CD4-positive, alpha-beta memory T cell (primary cell): ENCODE results near the gene OR3A3. TPM values are rescaled to one million over a fixed set of nuclear protein-coding genes. Genes with fewer than 3 reads are reported as not detected.

Experiments
- CTCF ChIA-PET: fragments of 350-600 bp; sonication (Branson Sonifier 250); formaldehyde crosslinking; loops from one replicate; lab custom pipeline; 2021; ENCODE audit warnings: inconsistent platforms; ENCODE audit not compliant: partially characterized antibody; lab: Charles Lee
- POLR2A ChIA-PET: fragments of 350-600 bp; sonication (Branson Sonifier 250); formaldehyde crosslinking; loops from one replicate; lab custom pipeline; 2021; ENCODE audit not compliant: partially characterized antibody; lab: Charles Lee
- DNase-seq, 5 donors: peaks; one replicate each; pipeline versions ENCODE4 v3.0.0 to v3.0.0-alpha.2; 2020 to 2022; ENCODE audit warnings: mixed read lengths in 1 of 5
- H3K27ac ChIP-seq: one replicate; pipeline ENCODE4 v1.7.0; 2013; ENCODE audit warnings: low read depth, low read length
- H3K27me3 ChIP-seq: 2 replicates; pipeline ENCODE4 v1.7.0; 2013; ENCODE audit warnings: mild to moderate bottlenecking, low read length, moderate library complexity; ENCODE audit not compliant: insufficient read depth
- H3K36me3 ChIP-seq: 2 replicates; pipeline ENCODE4 v1.7.0; 2013; ENCODE audit warnings: mild to moderate bottlenecking, low read length, moderate library complexity; ENCODE audit not compliant: insufficient read depth
- H3K4me1 ChIP-seq: 2 replicates; pipeline ENCODE4 v1.7.0; 2013; ENCODE audit warnings: mild to moderate bottlenecking, low read length, moderate library complexity; ENCODE audit not compliant: insufficient read depth
- H3K4me3 ChIP-seq, 2 donors: one replicate each; pipeline ENCODE4 v1.7.0; 2013; ENCODE audit warnings: low read length in 2 of 2, mild to moderate bottlenecking in 1 of 2
- H3K9me3 ChIP-seq, 2 donors: one replicate each; pipeline ENCODE4 v1.7.0; 2013; ENCODE audit warnings: low read length in 2 of 2, control low read depth in 1 of 2; ENCODE audit not compliant: control insufficient read depth in 1 of 2
- H3K27ac Mint-ChIP-seq, 7 donors: one replicate each; pipeline ENCODE4 v1.8.0; 2020 to 2021; ENCODE audit warnings: mixed read lengths in 7 of 7, mild to moderate bottlenecking in 6 of 7, inconsistent platforms in 3 of 7, moderate library complexity in 3 of 7
- H3K27me3 Mint-ChIP-seq, 2 donors: one replicate each; pipeline ENCODE4 v1.8.0; 2020 to 2021; ENCODE audit warnings: mixed read lengths in 2 of 2
- H3K36me3 Mint-ChIP-seq, 2 donors: one replicate each; pipeline ENCODE4 v1.8.0; 2020 to 2021; ENCODE audit warnings: mixed read lengths in 2 of 2, inconsistent platforms in 1 of 2, mild to moderate bottlenecking in 1 of 2
- H3K4me1 Mint-ChIP-seq, 4 donors: one replicate each; pipeline ENCODE4 v1.8.0; 2020 to 2021; ENCODE audit warnings: mixed read lengths in 4 of 4, mild to moderate bottlenecking in 1 of 4
- H3K4me3 Mint-ChIP-seq, 8 donors: one replicate each; pipeline ENCODE4 v1.8.0; 2020 to 2021; ENCODE audit warnings: mixed read lengths in 8 of 8, mild to moderate bottlenecking in 7 of 8, moderate library complexity in 6 of 8, inconsistent platforms in 3 of 8
- H3K9me3 Mint-ChIP-seq, 8 donors: one replicate each; pipeline ENCODE4 v1.8.0; 2020 to 2021; ENCODE audit warnings: mixed read lengths in 8 of 8, mild to moderate bottlenecking in 5 of 8, inconsistent platforms in 3 of 8, moderate library complexity in 1 of 8
- intact Hi-C: fragments of 100-400 bp; cut with micrococcal nuclease; formaldehyde crosslinking; loops from one replicate; pipeline ENCODE4 v1.15.1; 2023
- polyA plus RNA-seq, 2 donors: library from polyadenylated mRNA; unstranded; fragments of 300-500 nt; fragmentation: Illumina TruSeq; gene quantifications; one replicate each; pipeline ENCODE4 v1.2.3, GENCODE V29; 2021
- total RNA-seq, 2 experiments: library from RNA; stranded (reverse); gene quantifications; one replicate each; pipeline ENCODE4 v1.2.3, GENCODE V29; 2021

The OR3A3 gene
- total and polyA plus RNA-seq, 4 experiments from 2014 or later: not detected

DNA sequence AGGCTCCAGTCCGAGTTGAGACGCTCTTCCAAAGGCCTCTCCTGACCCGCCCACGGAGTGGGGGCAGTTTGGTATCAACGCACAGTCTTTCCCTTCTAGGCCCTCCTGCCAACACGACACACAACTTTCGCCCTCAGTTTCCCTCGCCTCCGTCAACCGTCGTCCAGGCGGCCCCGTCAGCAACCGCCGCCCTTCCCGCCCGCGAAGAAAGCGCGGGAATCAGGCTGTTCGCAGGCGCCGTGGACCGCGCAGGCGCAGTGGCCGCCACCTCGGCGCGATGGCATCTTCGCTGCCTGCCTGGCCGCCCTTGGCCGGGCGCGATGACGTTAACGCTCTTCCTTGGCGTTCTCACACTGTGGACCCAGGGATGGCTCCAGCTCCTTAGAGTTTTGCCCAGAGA lies 60.4 kb downstream of the OR3A3 start, which contains the start of gene SPATA22:
Gene SPATA22 (minus strand): TSS at position 221 of the 400 bp plus-strand sequence. CDS start 2,494 bp downstream, outside the sequence.
- no peak within 1 kb of the TSS for H3K27ac ChIP-seq
- no peak for DNase-seq
- POLR2A ChIA-PET: no interaction called here
- no peak within 1 kb of the TSS for H3K4me3 ChIP-seq
- H3K36me3 ChIP-seq: no peaks in the 10 kb centered on the region
- H3K9me3 ChIP-seq: no peaks in the 10 kb centered on the region
- intact Hi-C loops: no loop called here
- Mint-ChIP-seq H3K4me3 (no peak within 1 kb of the TSS), H3K27me3 (peaks cover 4 to 6% of the 10 kb centered on the region in 2 donors), H3K9me3 (no peaks in the 10 kb centered on the region), H3K27ac (no peak within 1 kb of the TSS), H3K4me1 (peaks cover 0 to 7% (median 3%) of the 10 kb centered on the region in 4 donors), H3K36me3 (no peaks in the 10 kb centered on the region)
- H3K27me3 ChIP-seq: no peaks in the 10 kb centered on the region
- CTCF ChIA-PET: no interaction called here
- no peaks in the 10 kb centered on the region for H3K4me1 ChIP-seq

DNA sequence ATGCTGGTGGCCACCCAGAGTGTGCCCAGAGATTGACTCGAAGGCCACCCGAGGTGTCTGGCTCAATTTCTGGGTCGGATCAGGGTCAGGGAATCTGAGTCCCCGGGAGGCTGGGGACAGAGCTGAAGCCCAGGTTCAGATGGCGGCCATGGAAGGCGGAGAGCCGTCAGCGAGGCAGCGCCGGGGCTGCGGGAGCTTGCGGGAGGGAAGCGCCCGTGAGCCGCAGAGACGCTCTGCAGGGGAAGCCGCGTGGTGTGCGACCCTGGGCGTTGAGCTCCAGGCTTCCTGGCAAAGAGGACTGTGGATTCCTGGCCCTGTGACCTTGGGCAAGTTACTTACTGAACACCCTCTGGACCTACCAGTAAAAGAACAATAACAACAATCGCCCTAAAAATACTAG lies 61.0 kb downstream of the OR3A3 start:
- H3K36me3 Mint-ChIP-seq: no peaks in the 10 kb centered on the region
- POLR2A ChIA-PET: no interaction called here
- Histone ChIP-seq H3K36me3 (no peaks in the 10 kb centered on the region), H3K27me3 (no peaks in the 10 kb centered on the region), H3K27ac (no peak overlapping the region), H3K9me3 (no peaks in the 10 kb centered on the region), H3K4me1 (no peaks in the 10 kb centered on the region), H3K4me3 (no peak overlapping the region)
- CTCF ChIA-PET: no interaction called here
- DNase-seq: no peak
- intact Hi-C loops: no loop called here
- H3K27me3 Mint-ChIP-seq: peaks cover 3 to 6% of the 10 kb centered on the region in 2 donors
- no peak overlapping the region for H3K27ac Mint-ChIP-seq
- peaks cover 0 to 7% (median 3%) of the 10 kb centered on the region in 4 donors for H3K4me1 Mint-ChIP-seq
- H3K4me3 Mint-ChIP-seq: no peak overlapping the region
- no peaks in the 10 kb centered on the region for H3K9me3 Mint-ChIP-seq

Other genes with a start within 250 kb of the OR3A3 start
- gene OR1A2, start 213.9 kb upstream of the OR3A3 start, total RNA-seq: not detected
- not detected for gene OR1A2, start 213.9 kb upstream of the OR3A3 start, polyA plus RNA-seq
- gene OR1A1, start 203.7 kb upstream of the OR3A3 start, total RNA-seq: not detected
- not detected for gene OR1A1, start 203.7 kb upstream of the OR3A3 start, polyA plus RNA-seq
- under 1 TPM; 0.23 to 0.53 TPM for gene OR3A1, start 113.0 kb upstream of the OR3A3 start, total RNA-seq
- not detected for gene OR3A1, start 113.0 kb upstream of the OR3A3 start, polyA plus RNA-seq
- gene OR3A2, start 25.1 kb upstream of the OR3A3 start, total RNA-seq: 1 to 10 TPM; 1.9 to 2.4 TPM
- gene OR3A2, start 25.1 kb upstream of the OR3A3 start, polyA plus RNA-seq: under 1 TPM; 0.79 to 1.00 TPM
- gene OR1E1, start 13.0 kb upstream of the OR3A3 start, total RNA-seq: not detected
- not detected for gene OR1E1, start 13.0 kb upstream of the OR3A3 start, polyA plus RNA-seq
- gene OR1E2, start 22.5 kb downstream of the OR3A3 start, total RNA-seq: not detected
- gene OR1E2, start 22.5 kb downstream of the OR3A3 start, polyA plus RNA-seq: not detected
- not detected for gene SPATA22, start 60.4 kb downstream of the OR3A3 start, total RNA-seq
- gene SPATA22, start 60.4 kb downstream of the OR3A3 start, polyA plus RNA-seq: under 1 TPM in 1 of 2 donors, not detected in 1; 0.42 TPM
- not detected for gene ASPA, start 64.6 kb downstream of the OR3A3 start, total RNA-seq
- gene ASPA, start 64.6 kb downstream of the OR3A3 start, polyA plus RNA-seq: not detected
- under 1 TPM; 0.06 to 0.14 TPM for gene TRPV3, start 146.4 kb downstream of the OR3A3 start, total RNA-seq
- gene TRPV3, start 146.4 kb downstream of the OR3A3 start, polyA plus RNA-seq: not detected
- gene TRPV1, start 198.0 kb downstream of the OR3A3 start, total RNA-seq: 1 to 10 TPM; 8.1 to 8.8 TPM
- gene TRPV1, start 198.0 kb downstream of the OR3A3 start, polyA plus RNA-seq: under 1 TPM in 1 of 2 donors, not detected in 1; 0.46 TPM
- 10 to 100 TPM; 10.7 to 11.6 TPM for gene SHPK, start 224.9 kb downstream of the OR3A3 start, total RNA-seq
- gene SHPK, start 224.9 kb downstream of the OR3A3 start, polyA plus RNA-seq: 1 to 10 TPM; 5.8 to 6.0 TPM
- gene CTNS, start 225.4 kb downstream of the OR3A3 start, total RNA-seq: 10 to 100 TPM; 11.6 to 12.0 TPM
- gene CTNS, start 225.4 kb downstream of the OR3A3 start, polyA plus RNA-seq: 1 to 10 TPM; 7.7 to 8.0 TPM